ENCODE measurements around the gene CCDC3.

GRCh38 chr10:13003004-13003403 is 1.5 kb upstream of the CCDC3 start:
- no peak for TF ChIP-seq CTCF (IDR thresholded peaks at IDR 0.05)
- no peak for TF ChIP-seq ZFX (IDR thresholded peaks at IDR 0.05; ENCODE audit: borderline replicate concordance)
